Neural progenitor cell (in vitro differentiated cells): ENCODE data around the gene PPP2R2C. TPM values are rescaled to one million over a fixed set of nuclear protein-coding genes. Genes with fewer than 3 reads are reported as not detected.
A peak's percentile ranks its signal among the peaks of the same experiment; 100 is the strongest.

Experiments
- DNase-seq: peaks from one replicate; pipeline ENCODE4 v3.0.0-alpha.2; 2016; ENCODE audit warnings: low spot score
- H2AFZ ChIP-seq: fragments of 200-600 bp; sonication (generic); replicated peaks from 2 replicates; pipeline ENCODE4 v1.6.1; 2016; ENCODE audit warnings: antibody characterized with exemption
- H3F3A ChIP-seq: fragments of 200-600 bp; sonication (generic); 2 replicates; pipeline ENCODE4 v1.6.1; 2016; ENCODE audit warnings: antibody characterized with exemption, low read depth
- H3K27ac ChIP-seq: fragments of 200-600 bp; sonication (generic); 2 replicates; pipeline ENCODE4 v1.5.1; 2016; ENCODE audit warnings: mild to moderate bottlenecking
- H3K27me3 ChIP-seq: fragments of 200-600 bp; sonication (generic); 2 replicates; pipeline ENCODE4 v1.6.1; 2016; ENCODE audit warnings: mild to moderate bottlenecking, moderate library complexity
- H3K36me3 ChIP-seq: fragments of 200-600 bp; sonication (generic); 2 replicates; pipeline ENCODE4 v1.5.1; 2016
- H3K4me1 ChIP-seq: fragments of 200-600 bp; sonication (generic); 2 replicates; pipeline ENCODE4 v1.6.1; 2016; ENCODE audit warnings: mixed run types
- H3K4me2 ChIP-seq: fragments of 200-600 bp; sonication (generic); 2 replicates; pipeline ENCODE4 v1.6.1; 2016
- H3K4me3 ChIP-seq: fragments of 200-600 bp; sonication (generic); 2 replicates; pipeline ENCODE4 v1.5.1; 2016
- H3K79me2 ChIP-seq: fragments of 200-600 bp; sonication (generic); 2 replicates; pipeline ENCODE4 v1.6.1; 2016; ENCODE audit warnings: low read depth
- H3K9ac ChIP-seq: fragments of 200-600 bp; sonication (generic); 2 replicates; pipeline ENCODE4 v1.6.1; 2016
- H3K9me3 ChIP-seq: fragments of 200-600 bp; sonication (generic); 2 replicates; pipeline ENCODE4 v1.5.1; 2016; ENCODE audit warnings: low read depth
- H4K20me1 ChIP-seq: fragments of 200-600 bp; sonication (generic); 2 replicates; pipeline ENCODE4 v1.6.1; 2016; ENCODE audit warnings: low read depth
- H3K27ac Mint-ChIP-seq: 3 replicates; pipeline ENCODE4 v1.8.0; 2021; ENCODE audit warnings: mixed read lengths
- H3K27me3 Mint-ChIP-seq: 2 replicates; pipeline ENCODE4 v1.8.0; 2022; ENCODE audit warnings: low read depth, mild to moderate bottlenecking, inconsistent platforms, moderate library complexity, mixed read lengths; ENCODE audit not compliant: insufficient read depth
- H3K36me3 Mint-ChIP-seq: 3 replicates; pipeline ENCODE4 v1.8.0; 2021; ENCODE audit warnings: mixed read lengths
- H3K4me1 Mint-ChIP-seq: 3 replicates; pipeline ENCODE4 v1.8.0; 2021; ENCODE audit warnings: mixed read lengths
- H3K4me3 Mint-ChIP-seq: 3 replicates; pipeline ENCODE4 v1.8.0; 2021; ENCODE audit warnings: mild to moderate bottlenecking, moderate library complexity, mixed read lengths
- H3K9me3 Mint-ChIP-seq: 3 replicates; pipeline ENCODE4 v1.8.0; 2020; ENCODE audit warnings: mixed read lengths
- CTCF ChIP-seq: fragments of 200-600 bp; sonication (generic); IDR thresholded peaks from 2 replicates; pipeline ENCODE4 v1.5.1; 2017; ENCODE audit warnings: antibody characterized with exemption, mild to moderate bottlenecking
- EZH2 ChIP-seq: fragments of 200-600 bp; sonication (generic); IDR thresholded peaks from 2 replicates; pipeline ENCODE4 v1.6.1; 2017; ENCODE audit warnings: antibody characterized with exemption, mild to moderate bottlenecking, moderate library complexity
- EZH2phosphoT487 ChIP-seq: fragments of 200-600 bp; sonication (generic); IDR thresholded peaks from 2 replicates; pipeline ENCODE4 v1.6.1; 2017; ENCODE audit warnings: antibody characterized with exemption
- total RNA-seq: library from RNA; depleted of rRNA; stranded (reverse); fragments of >200 nt; gene quantifications from 2 replicates; pipeline ENCODE4 v1.2.3, GENCODE V29; 2015; ENCODE audit warnings: low replicate concordance

The PPP2R2C gene
- total RNA-seq, 1 donor from 2014 or later = 3.5 TPM

GRCh38 chr4:6401797-6402196 is 70.6 kb downstream of the PPP2R2C start:
- H3K4me3 Mint-ChIP-seq = no peak overlapping the region

GRCh38 chr4:6396696-6397236 is 75.6 kb downstream of the PPP2R2C start:
- H3K9me3 ChIP-seq = no peaks in the 10 kb centered on the region
- no peak overlapping the region for H3K4me3 ChIP-seq
- Mint-ChIP-seq H3K27ac (peak overlapping the region; percentile 46), H3K4me1 (peaks cover 15% of the 10 kb centered on the region), H3K36me3 (no peaks in the 10 kb centered on the region), H3K27me3 (peaks cover 20% of the 10 kb centered on the region), H3K4me3 (peak overlapping the region; percentile 22), H3K9me3 (no peaks in the 10 kb centered on the region)
- DNase-seq = no peak
- H4K20me1 ChIP-seq = no peaks in the 10 kb centered on the region
- no peaks in the 10 kb centered on the region for H3K27me3 ChIP-seq
- H3K4me2 ChIP-seq = no peak overlapping the region
- no peaks in the 10 kb centered on the region for H3K79me2 ChIP-seq
- H3K36me3 ChIP-seq = no peaks in the 10 kb centered on the region
- H2AFZ ChIP-seq = no peak overlapping the region
- H3K9ac ChIP-seq = no peak overlapping the region
- H3K27ac ChIP-seq = no peak overlapping the region
- TF ChIP-seq CTCF (no peak), EZH2phosphoT487 (no peak), EZH2 (no peak)
- no peaks in the 10 kb centered on the region for H3F3A ChIP-seq
- H3K4me1 ChIP-seq = peaks cover 4% of the 10 kb centered on the region

More at GRCh38 chr4:6401797-6402196, 70.6 kb downstream of the PPP2R2C start:
- Histone ChIP-seq H3K4me2 (no peak overlapping the region), H3K4me1 (peaks cover 36% of the 10 kb centered on the region), H3K27ac (no peak overlapping the region), H3K9ac (no peak overlapping the region), H3K4me3 (no peak overlapping the region), H2AFZ (no peak overlapping the region), H3F3A (peaks cover 32% of the 10 kb centered on the region), H3K36me3 (no peaks in the 10 kb centered on the region), H3K27me3 (no peaks in the 10 kb centered on the region), H3K79me2 (no peaks in the 10 kb centered on the region), H4K20me1 (peaks cover 3% of the 10 kb centered on the region), H3K9me3 (no peaks in the 10 kb centered on the region)
- no peaks in the 10 kb centered on the region for H3K9me3 Mint-ChIP-seq
- H3K27ac Mint-ChIP-seq = no peak overlapping the region
- DNase-seq = no peak
- TF ChIP-seq EZH2phosphoT487 (no peak), EZH2 (no peak), CTCF (no peak)
- H3K36me3 Mint-ChIP-seq = no peaks in the 10 kb centered on the region
- H3K27me3 Mint-ChIP-seq = peaks cover 18% of the 10 kb centered on the region
- peaks cover 43% of the 10 kb centered on the region for H3K4me1 Mint-ChIP-seq

- H3K9ac ChIP-seq = no peak overlapping the region
- H3K36me3 ChIP-seq = no peaks in the 10 kb centered on the region
- no peaks in the 10 kb centered on the region for H4K20me1 ChIP-seq
- H3K27me3 Mint-ChIP-seq = peaks cover 22% of the 10 kb centered on the region
- no peak overlapping the region for H3K27ac Mint-ChIP-seq
- no peak overlapping the region for H2AFZ ChIP-seq
- H3K4me1 ChIP-seq = peaks cover 4% of the 10 kb centered on the region
- H3K9me3 ChIP-seq = no peaks in the 10 kb centered on the region
- TF ChIP-seq EZH2phosphoT487 (no peak), CTCF (no peak), EZH2 (no peak)
- no peak overlapping the region for H3K27ac ChIP-seq
- no peak overlapping the region for H3K4me3 Mint-ChIP-seq
- H3K9me3 Mint-ChIP-seq = no peaks in the 10 kb centered on the region
- no peaks in the 10 kb centered on the region for H3K27me3 ChIP-seq
- no peak for DNase-seq
- H3K4me3 ChIP-seq = no peak overlapping the region
- no peaks in the 10 kb centered on the region for H3K79me2 ChIP-seq
- H3K4me2 ChIP-seq = no peak overlapping the region
- H3K36me3 Mint-ChIP-seq = no peaks in the 10 kb centered on the region
- H3F3A ChIP-seq = no peaks in the 10 kb centered on the region
- peaks cover 18% of the 10 kb centered on the region for H3K4me1 Mint-ChIP-seq
Measured at GRCh38 chr4:6395466-6396228, 76.8 kb downstream of the PPP2R2C start.
